HG02885 (cell line): Measurements from ENCODE around the gene ACSF2.

Experiments used
- ATAC-seq: cut with Tn5 transposase; IDR thresholded peaks from one replicate; pipeline ENCODE4 v1.9.1; 2021; ENCODE audit warnings: mild to moderate bottlenecking; ENCODE audit not compliant: unreplicated experiment, poor library complexity

ACSF2 gene

DNA sequence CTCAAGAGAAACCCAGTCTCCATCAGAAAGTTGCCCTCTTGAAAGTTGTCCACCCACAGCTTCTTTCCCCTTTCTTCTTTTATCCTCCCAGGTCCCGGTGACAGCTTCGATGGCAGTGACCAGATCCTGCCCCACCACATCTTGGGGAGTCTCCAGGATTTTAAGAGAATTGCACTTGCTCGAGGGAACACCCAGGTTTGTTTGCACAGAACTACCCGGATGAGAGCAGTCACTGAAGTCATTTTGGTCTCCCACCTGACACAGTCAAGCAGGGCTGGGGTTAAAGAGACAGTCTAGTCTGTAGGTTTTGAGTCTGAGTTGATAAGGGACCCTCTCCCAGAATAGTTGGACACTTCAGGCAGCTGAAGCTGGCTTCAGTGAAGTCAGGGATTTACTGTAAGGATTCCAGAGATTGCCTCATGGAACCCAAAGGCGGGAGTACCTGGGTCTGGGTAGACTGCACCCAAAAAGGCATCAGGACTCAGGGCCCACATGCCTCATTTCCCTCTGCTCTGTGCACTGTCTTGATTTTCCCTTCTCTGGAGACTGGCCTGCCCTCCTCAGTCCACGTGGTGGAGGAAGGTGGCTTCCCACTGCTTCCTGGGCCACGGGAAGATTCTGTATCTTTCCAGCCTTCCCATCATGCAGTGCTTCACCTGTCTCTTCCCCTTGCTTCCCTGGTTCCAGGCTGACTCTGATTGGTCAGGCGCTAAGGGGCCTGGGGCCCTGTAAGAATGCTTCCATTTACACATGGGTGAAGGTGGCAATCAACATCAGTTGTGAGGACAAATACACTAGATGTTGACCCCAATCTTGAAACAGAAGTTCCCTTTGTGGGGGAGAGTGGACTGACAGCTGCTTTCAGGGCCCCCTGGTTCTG, 91.7 kb downstream of the ACSF2 start:
- no peak for ATAC-seq

DNA sequence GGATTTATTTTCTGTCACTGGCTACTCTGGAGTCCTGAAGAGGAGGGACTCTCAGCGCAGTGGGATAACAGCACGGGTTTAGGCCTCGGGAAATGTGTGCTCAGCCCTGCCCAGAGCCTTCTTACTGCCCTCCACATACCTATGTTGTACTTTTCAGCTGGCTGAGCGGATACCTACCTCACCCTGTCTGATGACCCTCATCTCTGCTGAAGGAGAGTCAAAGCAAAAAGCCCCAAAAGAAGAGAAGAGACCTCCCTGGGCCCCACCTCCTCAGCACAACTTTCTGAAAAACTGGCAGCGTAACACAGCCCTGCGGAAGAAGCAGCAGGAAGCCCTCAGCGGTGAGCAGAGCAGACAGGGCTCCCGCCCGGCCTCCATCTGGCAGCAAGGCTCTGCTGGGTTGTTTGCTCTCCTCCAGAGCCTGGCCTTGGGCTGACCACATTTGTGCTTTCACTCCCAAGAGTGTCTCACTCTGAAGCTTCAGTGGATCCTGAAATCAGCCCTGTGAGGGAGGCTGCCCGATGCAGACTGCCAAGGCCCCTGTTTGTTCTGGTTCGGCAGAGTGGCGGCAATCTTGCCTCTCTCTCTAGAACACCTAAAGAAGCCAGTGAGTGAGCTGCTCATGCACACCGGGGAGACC, 92.5 kb downstream of the ACSF2 start:
- ATAC-seq: no peak

- ATAC-seq: no peak
These were observed 93.3 kb downstream of the ACSF2 start for GRCh38 chr17:50519141-50519834.

DNA sequence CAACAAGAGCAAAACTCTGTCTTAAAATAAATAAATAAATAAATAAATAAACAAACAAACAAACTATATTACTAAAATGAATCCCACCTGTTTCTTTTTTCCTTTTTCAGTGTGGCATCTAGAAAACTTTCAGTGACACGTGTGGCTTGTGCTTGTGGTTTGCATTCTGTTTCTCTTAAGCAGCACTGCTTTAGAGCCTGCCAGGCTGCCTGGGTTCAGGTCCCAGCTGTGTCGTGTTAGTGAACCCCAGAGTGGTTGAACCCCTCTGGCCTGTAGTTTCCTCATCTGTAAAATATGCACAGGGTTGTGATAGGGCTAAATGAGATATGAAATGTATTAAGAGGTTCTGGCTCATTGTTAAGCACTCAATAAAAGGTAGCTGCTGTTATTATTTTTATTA, 94.5 kb downstream of the ACSF2 start:
- ATAC-seq: no peak

GRCh38 chr17:50521514-50521913, 95.5 kb downstream of the ACSF2 start:
- no peak for ATAC-seq

DNA sequence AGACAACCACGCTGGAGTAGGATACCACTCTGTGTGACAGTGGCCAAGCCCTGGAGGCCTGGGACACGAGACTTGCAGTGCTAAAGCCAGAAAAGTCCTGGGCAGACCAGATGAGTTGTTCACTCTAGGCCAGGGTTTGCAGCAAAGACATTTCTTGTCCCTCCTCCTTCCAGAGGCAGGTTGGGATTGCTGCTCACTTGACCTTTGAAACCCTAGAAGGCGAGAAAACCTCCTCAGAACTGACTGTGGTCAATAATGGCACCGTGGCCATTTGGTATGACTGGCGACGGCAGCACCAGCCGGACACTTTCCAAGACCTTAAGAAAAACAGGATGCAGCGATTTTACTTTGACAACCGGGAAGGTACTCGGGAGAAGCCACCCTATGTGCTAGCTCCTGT, 96.7 kb downstream of the ACSF2 start:
- ATAC-seq: no peak

DNA sequence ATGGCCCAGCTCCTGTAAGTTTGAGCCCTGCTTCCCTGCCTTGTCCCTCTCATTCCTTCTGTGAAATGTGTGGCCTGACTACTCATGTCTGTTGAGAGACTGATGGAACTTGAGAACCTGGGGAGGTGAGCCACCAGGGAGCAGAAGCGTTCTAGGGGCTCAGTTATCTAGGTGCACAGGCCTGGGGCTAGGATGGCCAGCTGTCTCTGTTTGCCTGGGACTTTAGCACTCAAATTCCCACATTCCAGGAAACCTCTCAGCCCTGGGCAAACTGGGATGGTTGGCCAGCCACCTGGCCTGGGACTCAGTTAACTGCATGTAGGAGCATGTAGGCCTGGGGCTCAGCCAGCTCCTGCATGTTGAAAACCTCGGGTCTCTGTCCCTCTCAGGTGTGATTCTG, 97.2 kb downstream of the ACSF2 start:
- ATAC-seq: no peak
